ENCODE results near the gene TYSND1. TPM values are rescaled to one million over a fixed set of nuclear protein-coding genes. Genes with fewer than 3 reads are reported as not detected.

The TYSND1 gene
- total RNA-seq, 1 experiment from 2014 or later, result 16.5 TPM

DNA sequence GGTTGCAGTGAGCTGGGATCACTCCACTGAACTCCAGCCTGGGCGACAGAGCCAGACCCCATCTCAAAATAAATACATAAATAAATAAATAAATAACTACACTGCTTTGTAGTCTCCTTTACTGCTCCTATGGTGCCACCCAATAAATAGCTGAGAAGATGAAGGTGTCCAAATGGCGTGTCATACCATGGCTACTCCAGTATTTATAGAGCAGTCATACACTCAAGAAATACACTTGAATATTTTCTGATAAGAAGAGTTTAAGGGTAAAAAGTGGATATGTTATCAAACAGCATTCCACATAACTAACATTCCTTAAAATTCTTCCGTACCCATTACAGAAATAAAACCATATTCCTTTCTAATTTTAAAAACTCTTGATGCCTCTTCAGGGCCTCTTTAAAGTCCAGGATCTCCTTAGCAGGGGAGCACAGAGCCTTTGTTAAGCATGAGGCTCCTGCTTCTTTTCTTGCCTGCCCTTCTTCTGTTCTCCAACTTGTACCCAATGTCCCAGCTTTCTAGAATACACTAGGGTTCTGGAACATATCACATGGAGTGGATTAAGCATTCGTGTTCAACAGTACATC, 31.7 kb upstream of the TYSND1 start:
- intact Hi-C loops (cut with micrococcal nuclease), result no loop called here
- DNase-seq (ENCODE audit: unreplicated experiment), result no peak
- CTCF ChIA-PET, result interaction anchor here (2.3 kb wide), 1 partner anchor 62 kb away, joined by 8 read pairs; no protein-coding TSS in a partner anchor
- H3K9me3 Mint-ChIP-seq (ENCODE audit: unreplicated experiment), result peaks cover 16% of the 10 kb centered on the region
- TF ChIP-seq, protein P1, sequence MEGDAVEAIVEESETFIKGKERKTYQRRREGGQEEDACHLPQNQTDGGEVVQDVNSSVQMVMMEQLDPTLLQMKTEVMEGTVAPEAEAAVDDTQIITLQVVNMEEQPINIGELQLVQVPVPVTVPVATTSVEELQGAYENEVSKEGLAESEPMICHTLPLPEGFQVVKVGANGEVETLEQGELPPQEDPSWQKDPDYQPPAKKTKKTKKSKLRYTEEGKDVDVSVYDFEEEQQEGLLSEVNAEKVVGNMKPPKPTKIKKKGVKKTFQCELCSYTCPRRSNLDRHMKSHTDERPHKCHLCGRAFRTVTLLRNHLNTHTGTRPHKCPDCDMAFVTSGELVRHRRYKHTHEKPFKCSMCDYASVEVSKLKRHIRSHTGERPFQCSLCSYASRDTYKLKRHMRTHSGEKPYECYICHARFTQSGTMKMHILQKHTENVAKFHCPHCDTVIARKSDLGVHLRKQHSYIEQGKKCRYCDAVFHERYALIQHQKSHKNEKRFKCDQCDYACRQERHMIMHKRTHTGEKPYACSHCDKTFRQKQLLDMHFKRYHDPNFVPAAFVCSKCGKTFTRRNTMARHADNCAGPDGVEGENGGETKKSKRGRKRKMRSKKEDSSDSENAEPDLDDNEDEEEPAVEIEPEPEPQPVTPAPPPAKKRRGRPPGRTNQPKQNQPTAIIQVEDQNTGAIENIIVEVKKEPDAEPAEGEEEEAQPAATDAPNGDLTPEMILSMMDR (IDR thresholded peaks at IDR 0.05; ENCODE audit: unreplicated experiment), result no peak
- H3K4me1 Mint-ChIP-seq (ENCODE audit: insufficient read depth, unreplicated experiment), result peaks cover 7% of the 10 kb centered on the region
- peaks cover 6% of the 10 kb centered on the region for H3K27me3 Mint-ChIP-seq (ENCODE audit: insufficient read depth, unreplicated experiment)
- no peak overlapping the region for H3K4me3 Mint-ChIP-seq (ENCODE audit: unreplicated experiment)
- H3K27ac Mint-ChIP-seq (ENCODE audit: low read depth, unreplicated experiment), result no peak overlapping the region
- no TSS peak for BruUV-seq (replicated peaks)
- no peaks in the 10 kb centered on the region for H3K36me3 Mint-ChIP-seq (ENCODE audit: insufficient read depth, unreplicated experiment)
- POLR2A ChIA-PET, result interaction anchor here (1.2 to 1.3 kb wide), 2 partner anchors 8 to 209 kb away, joined by 3 read pairs; no protein-coding TSS in a partner anchor

DNA sequence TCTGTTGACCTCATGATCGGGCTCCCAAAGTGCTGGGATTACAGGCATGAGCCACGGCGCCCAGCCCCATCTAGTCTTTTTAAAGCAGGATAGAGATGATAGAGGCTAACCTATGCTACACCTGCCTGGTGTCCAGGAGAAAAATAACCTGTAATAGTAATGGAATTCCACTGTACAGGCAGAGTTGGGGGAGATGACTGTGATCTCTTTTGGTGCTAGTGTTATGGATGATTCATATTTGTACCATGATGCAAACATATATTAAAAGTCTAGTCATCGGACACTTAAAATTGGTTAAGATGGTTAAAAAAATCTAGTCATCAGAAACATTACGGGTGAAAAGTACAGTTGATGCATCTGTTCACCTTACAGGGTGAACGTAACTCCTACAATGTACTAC, 29.9 kb upstream of the TYSND1 start:
- peaks cover 16% of the 10 kb centered on the region for H3K9me3 Mint-ChIP-seq (ENCODE audit: unreplicated experiment)
- ChIA-PET POLR2A (interaction anchor here (0.6 to 1.1 kb wide), 2 partner anchors 16 to 324 kb away, joined by 3 read pairs; no protein-coding TSS in a partner anchor), CTCF (interaction anchor here (1.2 to 2.3 kb wide), 2 partner anchors 41 to 60 kb away, joined by 3 to 8 read pairs; no protein-coding TSS in a partner anchor)
- peaks cover 7% of the 10 kb centered on the region for H3K4me1 Mint-ChIP-seq (ENCODE audit: insufficient read depth, unreplicated experiment)
- intact Hi-C loops (cut with micrococcal nuclease), result no loop called here
- no peaks in the 10 kb centered on the region for H3K36me3 Mint-ChIP-seq (ENCODE audit: insufficient read depth, unreplicated experiment)
- no peaks in the 10 kb centered on the region for H3K27me3 Mint-ChIP-seq (ENCODE audit: insufficient read depth, unreplicated experiment)
- TF ChIP-seq, protein P1 (IDR thresholded peaks at IDR 0.05; ENCODE audit: unreplicated experiment), result no peak
- H3K27ac Mint-ChIP-seq (ENCODE audit: low read depth, unreplicated experiment), result no peak overlapping the region
- no peak overlapping the region for H3K4me3 Mint-ChIP-seq (ENCODE audit: unreplicated experiment)
- no TSS peak for BruUV-seq (replicated peaks)
- DNase-seq (ENCODE audit: unreplicated experiment), result no peak

DNA sequence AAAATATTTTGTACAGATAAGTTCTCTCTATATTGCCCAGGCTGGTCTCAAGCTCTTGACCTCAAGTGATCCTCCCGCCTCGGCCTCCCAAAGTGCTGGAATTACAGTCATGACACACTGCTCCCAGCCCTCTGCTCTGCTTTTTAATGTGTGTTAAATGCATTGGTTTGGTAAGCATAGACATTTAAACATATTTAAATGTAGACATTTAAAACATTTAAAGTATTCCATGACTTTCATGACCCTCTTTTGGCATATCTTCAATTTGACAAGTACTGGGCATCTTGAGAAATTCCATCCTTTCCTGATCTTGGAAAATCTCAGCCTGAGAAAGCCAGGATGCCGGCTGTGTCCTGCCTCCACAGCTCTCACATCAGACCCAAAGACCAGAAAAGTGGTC, 29.0 kb upstream of the TYSND1 start:
- BruUV-seq (replicated peaks), result no TSS peak
- Mint-ChIP-seq H3K36me3 (ENCODE audit: insufficient read depth, unreplicated experiment) (no peaks in the 10 kb centered on the region), H3K27ac (ENCODE audit: low read depth, unreplicated experiment) (no peak overlapping the region), H3K4me3 (ENCODE audit: unreplicated experiment) (no peak overlapping the region), H3K27me3 (ENCODE audit: insufficient read depth, unreplicated experiment) (no peaks in the 10 kb centered on the region), H3K4me1 (ENCODE audit: insufficient read depth, unreplicated experiment) (peaks cover 7% of the 10 kb centered on the region), H3K9me3 (ENCODE audit: unreplicated experiment) (peaks cover 10% of the 10 kb centered on the region)
- ChIA-PET CTCF (interaction anchor here (0.6 to 1.2 kb wide), 4 partner anchors 17 to 749 kb away, joined by 3 to 4 read pairs (median 4); partner anchors contain the start of gene TYSND1), POLR2A (interaction anchor here (0.6 to 1.1 kb wide), 2 partner anchors 17 to 242 kb away, joined by 3 read pairs; no protein-coding TSS in a partner anchor)
- DNase-seq (ENCODE audit: unreplicated experiment), result no peak
- TF ChIP-seq, protein P1 (IDR thresholded peaks at IDR 0.05; ENCODE audit: unreplicated experiment), result no peak
- intact Hi-C loops (cut with micrococcal nuclease), result no loop called here

DNA sequence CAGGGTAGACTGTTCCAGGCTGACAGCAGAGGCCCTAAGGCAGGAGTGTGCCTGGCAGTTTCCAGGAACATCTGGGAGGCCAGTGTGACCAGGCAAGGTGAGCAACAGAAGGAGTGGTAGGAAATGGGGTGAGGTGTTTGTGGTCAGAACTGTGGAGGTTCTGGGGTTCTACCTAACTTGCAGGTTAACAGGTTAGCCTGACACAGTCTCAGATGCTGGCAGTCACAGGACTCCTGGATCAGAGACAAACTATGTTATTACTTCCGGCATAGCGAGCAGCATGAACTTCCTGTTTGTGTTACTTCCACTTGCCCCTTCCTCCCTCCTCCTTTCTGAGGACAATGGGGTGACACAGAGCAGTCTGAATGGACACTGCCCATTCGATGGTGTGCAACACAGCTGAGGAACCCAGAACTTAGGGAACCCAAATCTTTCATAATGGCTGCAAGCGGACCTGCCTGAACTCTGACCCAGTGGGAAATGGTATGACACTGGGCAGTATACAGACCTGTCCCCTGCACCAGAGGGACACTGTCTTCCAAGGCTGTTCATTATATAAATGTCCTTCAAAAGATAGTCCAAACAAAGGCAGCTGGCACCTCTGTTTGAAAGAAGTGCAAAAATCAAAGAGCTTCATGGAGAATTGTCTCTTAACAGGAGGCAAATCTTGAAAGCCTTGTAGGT, 27.7 kb upstream of the TYSND1 start:
- intact Hi-C loops (cut with micrococcal nuclease), result no loop called here
- Mint-ChIP-seq H3K27me3 (ENCODE audit: insufficient read depth, unreplicated experiment) (no peaks in the 10 kb centered on the region), H3K36me3 (ENCODE audit: insufficient read depth, unreplicated experiment) (no peaks in the 10 kb centered on the region), H3K9me3 (ENCODE audit: unreplicated experiment) (no peaks in the 10 kb centered on the region), H3K4me3 (ENCODE audit: unreplicated experiment) (no peak overlapping the region), H3K4me1 (ENCODE audit: insufficient read depth, unreplicated experiment) (peaks cover 8% of the 10 kb centered on the region), H3K27ac (ENCODE audit: low read depth, unreplicated experiment) (no peak overlapping the region)
- ChIA-PET POLR2A (interaction anchor here (0.9 to 1.4 kb wide), 2 partner anchors 13 to 19 kb away, joined by 4 to 7 read pairs; no protein-coding TSS in a partner anchor), CTCF (no interaction called here)
- no TSS peak for BruUV-seq (replicated peaks)
- TF ChIP-seq, protein P1 (IDR thresholded peaks at IDR 0.05; ENCODE audit: unreplicated experiment), result no peak
- no peak for DNase-seq (ENCODE audit: unreplicated experiment)
